Keratinocyte (primary cell): ENCODE data around the gene SIK3.

ENCODE experiments used
- EZH2 ChIP-seq: IDR thresholded peaks from one replicate; pipeline ENCODE4 v1.6.1; 2012; ENCODE audit warnings: inconsistent platforms, mild to moderate bottlenecking, low read length, moderate library complexity
- TF ChIP-seq, protein P1 (sequence below), 3 experiments: IDR thresholded peaks in 1 of 3; conservative IDR thresholded peaks in 1 of 3; optimal IDR thresholded peaks in 1 of 3; 2 replicates in 2 of 3; 3 replicates in 1 of 3; pipeline versions ENCODE3 to v1.5.1; 2011; ENCODE audit warnings: low read length in 3 of 3, mild to moderate bottlenecking in 3 of 3, moderate library complexity in 2 of 3, control low read depth in 1 of 3, inconsistent platforms in 1 of 3; ENCODE audit not compliant: insufficient read depth in 2 of 3; ENCODE audit errors: extremely low read depth in 1 of 3

GRCh38 chr11:117055469-117055868 lies 42.8 kb downstream of the SIK3 start:
- TF ChIP-seq, protein P1, sequence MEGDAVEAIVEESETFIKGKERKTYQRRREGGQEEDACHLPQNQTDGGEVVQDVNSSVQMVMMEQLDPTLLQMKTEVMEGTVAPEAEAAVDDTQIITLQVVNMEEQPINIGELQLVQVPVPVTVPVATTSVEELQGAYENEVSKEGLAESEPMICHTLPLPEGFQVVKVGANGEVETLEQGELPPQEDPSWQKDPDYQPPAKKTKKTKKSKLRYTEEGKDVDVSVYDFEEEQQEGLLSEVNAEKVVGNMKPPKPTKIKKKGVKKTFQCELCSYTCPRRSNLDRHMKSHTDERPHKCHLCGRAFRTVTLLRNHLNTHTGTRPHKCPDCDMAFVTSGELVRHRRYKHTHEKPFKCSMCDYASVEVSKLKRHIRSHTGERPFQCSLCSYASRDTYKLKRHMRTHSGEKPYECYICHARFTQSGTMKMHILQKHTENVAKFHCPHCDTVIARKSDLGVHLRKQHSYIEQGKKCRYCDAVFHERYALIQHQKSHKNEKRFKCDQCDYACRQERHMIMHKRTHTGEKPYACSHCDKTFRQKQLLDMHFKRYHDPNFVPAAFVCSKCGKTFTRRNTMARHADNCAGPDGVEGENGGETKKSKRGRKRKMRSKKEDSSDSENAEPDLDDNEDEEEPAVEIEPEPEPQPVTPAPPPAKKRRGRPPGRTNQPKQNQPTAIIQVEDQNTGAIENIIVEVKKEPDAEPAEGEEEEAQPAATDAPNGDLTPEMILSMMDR (optimal IDR thresholded peaks at IDR 0.05 in 1 of 3, IDR thresholded peaks at IDR 0.05 in 1 of 3, conservative IDR thresholded peaks at IDR 0.05 in 1 of 3; ENCODE audit: extremely low read depth in 1 of 3, insufficient read depth in 2 of 3, low read length in 3 of 3), result no peak
- no peak for TF ChIP-seq EZH2
